Muscle of leg (tissue), 11 donors: ENCODE data around the gene AGAP1. TPM values are rescaled to one million over a fixed set of nuclear protein-coding genes. Genes with fewer than 3 reads are reported as not detected.

Experiments used
- DNase-seq: peaks from one replicate; pipeline ENCODE4 v3.0.0; 2013
- H3K27ac ChIP-seq: one replicate; pipeline ENCODE4 v1.5.1; 2013; ENCODE audit warnings: mild to moderate bottlenecking, low read length, control low read depth
- H3K27me3 ChIP-seq: one replicate; pipeline ENCODE4 v1.6.1; 2013; ENCODE audit warnings: low read length; ENCODE audit not compliant: control insufficient read depth, insufficient read depth
- H3K36me3 ChIP-seq: one replicate; pipeline ENCODE4 v1.6.1; 2013; ENCODE audit warnings: low read length; ENCODE audit not compliant: control insufficient read depth, insufficient read depth
- H3K4me1 ChIP-seq: one replicate; pipeline ENCODE4 v1.6.1; 2013; ENCODE audit warnings: low read length; ENCODE audit not compliant: control insufficient read depth, insufficient read depth
- H3K4me3 ChIP-seq: one replicate; pipeline ENCODE4 v1.5.1; 2013; ENCODE audit warnings: low read length, control low read depth
- H3K9me3 ChIP-seq: replicated peaks from 2 replicates; pipeline ENCODE4 v1.6.1; 2013; ENCODE audit warnings: low read depth, low read length; ENCODE audit not compliant: control insufficient read depth
- WGBS: methylation state at CpG from one replicate; pipeline ENCODE4 v1.1.5; 2013; ENCODE audit warnings: missing lambda C conversion rate; ENCODE audit not compliant: insufficient coverage; 5-methylcytosine and 5-hydroxymethylcytosine counted together
- polyA plus RNA-seq, 8 donors: library from polyadenylated mRNA; unstranded; fragments of 120-200 nt; gene quantifications; one replicate each; pipeline versions ENCODE4 v1.2.1 to v1.2.3, GENCODE V29; 2013; ENCODE audit warnings: inconsistent platforms in 1 of 8, low replicate concordance in 1 of 8; ENCODE audit not compliant: insufficient read length in 8 of 8, insufficient read depth in 1 of 8
- total RNA-seq: library from RNA; stranded (reverse); fragments of 120-200 nt; gene quantifications from one replicate; pipeline ENCODE4 v1.2.4, GENCODE V29; 2013

The AGAP1 gene
- total and polyA plus RNA-seq, 9 donors = 19.1 to 32.0 (median 26.8) TPM

DNA sequence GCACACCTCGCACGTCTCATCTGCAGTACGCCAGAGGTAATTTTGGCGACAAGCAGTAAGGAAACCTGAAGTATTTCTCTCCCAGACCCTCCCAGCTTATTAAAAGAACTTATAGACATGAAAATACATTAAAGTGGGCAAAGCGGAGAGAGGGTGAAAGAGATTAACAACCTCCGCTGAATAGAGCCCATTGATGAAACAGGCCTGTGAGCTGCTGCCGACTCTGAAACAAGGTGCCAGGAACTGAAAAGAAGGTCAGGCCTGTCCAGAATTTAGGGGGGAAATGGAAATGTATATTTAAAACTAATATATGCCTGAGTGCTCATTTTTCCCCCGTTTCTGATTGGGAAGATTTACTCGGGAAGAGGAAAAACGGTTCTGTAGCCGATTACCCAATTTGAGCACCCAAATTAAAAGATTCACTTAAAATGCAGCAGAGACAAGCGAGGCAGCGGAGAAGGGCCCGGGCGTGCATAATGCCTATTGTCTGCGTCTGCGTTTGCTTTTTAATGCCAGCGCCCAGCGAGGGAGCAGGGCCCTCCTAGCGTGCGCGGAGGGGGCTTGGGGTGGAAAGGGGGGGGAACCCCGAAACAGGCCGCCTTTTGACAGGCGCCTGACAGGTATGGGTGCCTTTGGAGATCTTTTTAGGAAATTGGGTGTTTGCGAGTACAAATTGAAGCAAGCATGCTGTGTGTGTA, 358.1 kb downstream of the AGAP1 start:
- no peaks in the 10 kb centered on the region for H3K9me3 ChIP-seq
- no peak for DNase-seq
- H3K27me3 ChIP-seq = no peaks in the 10 kb centered on the region
- 86% methylated on average over 19 of the region's 26 CpGs for WGBS
- H3K27ac ChIP-seq = no peak overlapping the region
- H3K4me1 ChIP-seq = no peaks in the 10 kb centered on the region
- peaks cover 6% of the 10 kb centered on the region for H3K36me3 ChIP-seq
- no peak overlapping the region for H3K4me3 ChIP-seq

DNA sequence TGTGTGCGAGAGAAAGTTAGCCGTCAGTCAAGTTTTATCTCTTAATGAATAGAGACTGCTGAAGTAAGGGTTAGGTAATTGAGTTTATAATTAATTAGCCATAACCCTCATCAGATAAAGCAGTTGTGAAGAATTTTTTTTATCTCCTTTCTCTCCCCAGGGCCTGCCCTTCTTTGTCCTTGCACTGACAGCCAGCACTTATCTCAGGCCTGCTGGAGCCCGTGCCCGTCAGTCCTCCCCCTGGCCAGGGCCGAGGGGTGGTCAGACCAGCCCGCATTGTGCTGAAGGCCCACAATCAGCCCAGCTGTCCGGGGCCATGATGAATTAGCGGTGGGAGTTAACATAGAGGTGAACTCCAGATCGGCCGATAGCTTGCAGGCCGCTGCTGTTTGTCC, 358.7 kb downstream of the AGAP1 start:
- Histone ChIP-seq H3K4me1 (no peaks in the 10 kb centered on the region), H3K9me3 (no peaks in the 10 kb centered on the region), H3K36me3 (peaks cover 6% of the 10 kb centered on the region), H3K4me3 (no peak overlapping the region), H3K27me3 (no peaks in the 10 kb centered on the region), H3K27ac (no peak overlapping the region)
- 59% methylated on average over 5 of the region's 11 CpGs for WGBS
- DNase-seq = no peak

DNA sequence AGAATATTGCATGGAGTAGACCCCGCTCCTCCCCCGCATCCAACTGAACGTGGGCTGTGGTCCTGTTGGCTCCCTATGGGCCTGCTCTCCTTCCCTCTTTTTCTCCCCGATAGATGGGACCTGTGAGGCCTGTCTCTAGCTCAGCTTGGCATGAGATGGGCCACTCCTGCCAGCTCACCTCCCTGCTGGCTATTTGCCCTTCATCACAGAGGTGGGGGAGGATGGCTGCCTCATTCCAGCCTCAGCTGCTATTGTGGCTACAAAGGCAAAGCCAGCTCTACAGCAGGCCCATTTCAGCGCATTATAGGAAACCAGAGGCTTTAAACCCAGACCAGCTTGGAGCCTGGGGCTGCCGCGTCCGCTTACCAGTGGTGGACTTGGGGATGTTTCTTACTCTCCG, 360.4 kb downstream of the AGAP1 start:
- WGBS = 100% methylated on average over 4 of the region's 9 CpGs
- H3K27me3 ChIP-seq = no peaks in the 10 kb centered on the region
- H3K36me3 ChIP-seq = peaks cover 6% of the 10 kb centered on the region
- H3K4me3 ChIP-seq = no peak overlapping the region
- no peaks in the 10 kb centered on the region for H3K4me1 ChIP-seq
- H3K27ac ChIP-seq = no peak overlapping the region
- DNase-seq = no peak
- no peaks in the 10 kb centered on the region for H3K9me3 ChIP-seq

DNA sequence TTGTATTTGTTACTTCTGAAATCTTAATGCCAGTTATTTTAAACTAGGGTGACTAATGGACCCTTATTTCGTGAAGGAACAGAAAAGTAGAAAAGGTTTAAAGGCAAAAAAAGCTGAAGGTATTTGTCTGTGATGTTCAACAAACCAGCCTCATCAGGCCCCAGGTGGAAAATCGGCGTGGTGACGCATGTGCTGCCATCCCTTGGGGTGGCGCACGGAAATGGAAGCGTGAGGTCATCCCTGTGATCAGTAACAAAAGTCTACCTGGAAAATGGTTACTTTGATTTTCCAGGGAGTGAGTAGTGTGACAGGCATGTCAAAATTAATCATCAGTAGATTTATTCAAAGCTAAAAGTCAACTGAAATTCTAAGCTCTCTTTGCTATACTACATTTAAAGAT, 361.2 kb downstream of the AGAP1 start:
- Histone ChIP-seq H3K36me3 (peaks cover 6% of the 10 kb centered on the region), H3K9me3 (no peaks in the 10 kb centered on the region), H3K27me3 (no peaks in the 10 kb centered on the region), H3K4me3 (no peak overlapping the region), H3K27ac (no peak overlapping the region), H3K4me1 (no peaks in the 10 kb centered on the region)
- no peak for DNase-seq
- 87% methylated on average over 4 of the region's 7 CpGs for WGBS

DNA sequence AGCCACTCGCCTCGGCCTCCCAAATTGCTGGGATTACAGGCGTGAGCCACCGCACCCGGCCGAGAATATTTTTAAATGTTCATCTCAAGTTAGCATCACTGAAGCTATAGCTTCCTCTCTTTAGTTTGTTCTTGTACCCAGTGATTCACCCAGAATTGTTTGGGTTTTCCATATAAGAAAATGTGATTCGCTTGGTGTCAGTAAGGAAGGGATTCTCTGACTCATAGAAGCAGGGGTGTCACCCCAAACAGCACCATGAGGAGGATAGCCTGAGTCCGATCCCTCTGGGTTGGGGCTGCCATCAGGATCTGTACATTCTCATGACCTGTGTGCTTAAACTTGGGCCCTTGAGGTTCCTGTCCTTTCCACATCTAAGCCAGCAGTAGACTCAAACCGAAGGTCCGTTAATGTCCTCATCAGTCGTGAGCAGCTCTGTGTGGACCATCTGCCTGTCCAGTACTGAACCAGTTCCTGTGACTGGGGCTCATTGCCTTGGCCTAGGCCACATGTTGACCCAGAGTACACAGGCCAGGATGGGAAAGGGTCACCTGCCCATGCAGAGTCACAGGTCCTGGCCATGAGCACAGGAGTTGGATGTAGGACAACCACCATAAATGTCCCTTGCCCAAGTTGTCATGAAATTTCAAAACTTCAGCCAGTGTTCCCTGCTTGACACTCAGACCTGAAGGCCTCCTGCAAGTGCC, 362.5 kb downstream of the AGAP1 start:
- Histone ChIP-seq H3K27me3 (no peaks in the 10 kb centered on the region), H3K27ac (no peak overlapping the region), H3K4me1 (no peaks in the 10 kb centered on the region), H3K9me3 (no peaks in the 10 kb centered on the region), H3K4me3 (no peak overlapping the region), H3K36me3 (peaks cover 3% of the 10 kb centered on the region)
- no peak for DNase-seq
- WGBS = 97% methylated on average over 9 of the region's 11 CpGs

DNA sequence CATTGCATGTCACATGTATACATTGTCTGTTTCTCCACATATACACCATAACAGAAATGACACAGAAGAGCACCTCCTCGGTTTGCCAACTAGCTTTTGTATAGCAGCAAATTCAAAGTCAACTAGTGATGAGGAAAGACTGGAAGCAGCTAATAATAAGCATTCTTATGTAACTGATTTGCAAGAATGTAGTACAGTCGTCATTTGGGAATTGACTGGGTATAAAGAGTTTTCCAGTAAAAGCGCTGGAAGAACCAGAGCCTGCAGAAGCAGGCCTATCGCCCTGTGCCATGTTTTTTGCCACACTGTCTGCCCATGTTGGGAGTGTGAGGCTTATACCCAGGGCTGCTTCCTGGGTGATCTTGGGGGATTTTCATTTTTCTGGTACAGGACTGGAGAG, 363.8 kb downstream of the AGAP1 start:
- Histone ChIP-seq H3K4me1 (no peaks in the 10 kb centered on the region), H3K36me3 (peaks cover 9% of the 10 kb centered on the region), H3K9me3 (no peaks in the 10 kb centered on the region), H3K27ac (no peak overlapping the region), H3K27me3 (no peaks in the 10 kb centered on the region), H3K4me3 (no peak overlapping the region)
- DNase-seq = no peak
- 94% methylated on average over 3 of the region's 4 CpGs for WGBS

DNA sequence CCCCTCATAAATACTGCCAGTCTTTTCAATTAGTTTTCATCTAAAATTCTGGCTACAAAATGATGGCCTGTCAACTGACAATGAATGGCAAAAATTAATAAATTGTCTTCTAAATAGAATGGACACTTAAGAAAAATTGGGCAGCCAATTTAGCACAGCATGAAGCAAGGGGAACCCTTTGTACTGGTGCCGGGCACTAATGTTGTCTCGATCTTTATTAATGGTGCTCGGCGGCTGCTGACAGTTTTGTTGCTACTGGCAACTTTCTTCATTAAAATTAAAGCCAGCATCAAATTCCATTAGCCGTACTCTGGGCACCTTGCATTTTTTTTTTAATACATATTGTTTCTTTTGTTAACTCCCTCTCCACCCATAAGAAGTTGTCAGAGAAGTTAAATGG, 365.0 kb downstream of the AGAP1 start:
- no peaks in the 10 kb centered on the region for H3K27me3 ChIP-seq
- H3K27ac ChIP-seq = no peak overlapping the region
- no peak for DNase-seq
- no peaks in the 10 kb centered on the region for H3K4me1 ChIP-seq
- peaks cover 11% of the 10 kb centered on the region for H3K36me3 ChIP-seq
- H3K4me3 ChIP-seq = no peak overlapping the region
- WGBS = 100% methylated on average over 1 of the region's 5 CpGs
- H3K9me3 ChIP-seq = no peaks in the 10 kb centered on the region

DNA sequence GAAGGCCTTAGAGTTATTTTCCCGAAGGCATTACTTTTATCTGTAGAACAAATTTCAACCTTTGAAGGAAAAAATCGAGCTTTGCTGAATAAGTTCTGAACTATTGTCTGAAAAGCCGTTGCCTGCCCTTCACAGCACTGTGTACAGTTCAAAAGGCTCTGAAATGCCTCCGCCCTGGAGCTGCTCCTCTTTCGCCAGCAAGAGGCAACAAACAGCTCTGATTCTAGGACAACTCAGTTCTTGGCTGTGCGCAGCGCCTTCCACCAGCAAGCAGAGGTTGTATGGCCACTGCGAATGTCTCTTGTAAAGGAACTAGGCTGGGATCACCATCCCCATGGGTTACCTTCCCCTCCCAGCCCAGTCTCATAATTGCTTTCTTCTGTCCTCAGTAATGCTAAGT, 365.8 kb downstream of the AGAP1 start:
- no peak overlapping the region for H3K4me3 ChIP-seq
- H3K4me1 ChIP-seq = no peaks in the 10 kb centered on the region
- 44% methylated on average over 7 of the region's 8 CpGs for WGBS
- no peaks in the 10 kb centered on the region for H3K9me3 ChIP-seq
- H3K27me3 ChIP-seq = peaks cover 2% of the 10 kb centered on the region
- peak; percentile 32 for DNase-seq
- H3K36me3 ChIP-seq = peaks cover 11% of the 10 kb centered on the region
- peak overlapping the region; percentile 74 for H3K27ac ChIP-seq

DNA sequence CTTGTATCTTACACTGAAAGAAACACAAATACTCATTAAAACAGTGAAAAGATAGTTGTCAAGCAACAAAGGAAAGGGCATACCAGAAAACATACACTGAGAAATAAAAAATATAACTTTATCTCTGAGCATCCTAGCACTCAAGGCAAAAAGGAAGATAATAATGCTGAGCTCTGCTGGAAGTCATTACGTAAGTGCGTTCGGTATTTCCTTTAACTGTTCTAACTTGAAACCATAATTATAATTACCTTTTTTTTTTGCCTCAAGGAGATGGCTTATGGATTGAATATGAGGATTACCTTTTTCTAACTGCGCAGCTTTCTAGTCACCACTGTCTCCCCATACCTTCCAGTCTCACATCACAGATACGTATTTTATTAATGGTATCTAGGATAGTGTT, 366.3 kb downstream of the AGAP1 start:
- no peak overlapping the region for H3K4me3 ChIP-seq
- peaks cover 3% of the 10 kb centered on the region for H3K27me3 ChIP-seq
- H3K4me1 ChIP-seq = no peaks in the 10 kb centered on the region
- no peak for DNase-seq
- peak overlapping the region; percentile 74 for H3K27ac ChIP-seq
- H3K36me3 ChIP-seq = peaks cover 11% of the 10 kb centered on the region
- no CpG with 5 or more reads among the region's 5 CpGs for WGBS
- no peaks in the 10 kb centered on the region for H3K9me3 ChIP-seq

DNA sequence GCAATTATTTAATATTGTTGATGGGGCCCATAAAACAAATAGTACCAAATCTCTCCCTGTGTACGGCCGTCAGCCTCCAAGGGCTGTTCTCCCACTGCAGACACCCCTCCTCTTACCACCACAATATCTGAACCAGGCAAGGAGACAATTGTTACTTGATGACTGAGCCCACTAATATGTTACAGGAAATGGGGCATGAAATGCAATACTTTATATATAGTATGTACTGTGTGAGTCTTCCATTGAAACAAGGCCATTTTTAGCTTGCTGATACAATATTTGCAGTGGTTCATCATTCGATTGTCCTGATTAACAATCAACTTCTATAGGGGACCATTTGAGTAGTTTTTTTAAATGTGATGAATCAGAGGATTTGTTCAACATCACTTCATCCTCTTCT, 367.0 kb downstream of the AGAP1 start:
- Histone ChIP-seq H3K9me3 (no peaks in the 10 kb centered on the region), H3K4me1 (no peaks in the 10 kb centered on the region), H3K27ac (no peak overlapping the region), H3K27me3 (peaks cover 4% of the 10 kb centered on the region), H3K4me3 (no peak overlapping the region), H3K36me3 (peaks cover 11% of the 10 kb centered on the region)
- no CpG with 5 or more reads among the region's 3 CpGs for WGBS
- no peak for DNase-seq
